Limb (tissue), 2 donors: ENCODE data around the gene SHMT1.

Source experiments
- DNase-seq, 2 donors: peaks; one replicate each; pipeline ENCODE4 v3.0.0-alpha.2; 2016; ENCODE audit errors: extremely low spot score in 2 of 2

Gene SHMT1

GRCh38 chr17:18291718-18292540 is 71.4 kb downstream of the SHMT1 start:
- no peak for DNase-seq

DNA sequence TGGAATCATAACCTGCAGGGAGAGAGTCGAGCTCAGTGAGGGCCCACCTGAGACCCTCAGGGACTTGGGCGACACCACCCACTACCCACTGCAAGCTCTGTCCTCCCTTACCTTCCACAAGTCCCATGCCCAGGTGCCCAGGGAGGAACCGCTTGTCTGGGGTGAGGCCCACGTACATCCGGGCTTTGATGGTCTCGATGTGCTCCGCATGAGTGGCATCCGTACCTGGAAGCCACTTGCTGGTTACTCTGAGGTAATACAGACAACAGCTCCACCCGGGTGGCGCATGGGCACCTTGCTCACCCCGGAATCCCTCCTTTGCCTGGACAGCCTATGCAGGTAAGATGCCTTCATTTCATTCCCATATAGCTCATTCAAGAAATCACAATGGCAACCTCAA is 78.1 kb downstream of the SHMT1 start:
- no peak for DNase-seq

GRCh38 chr17:18281788-18282187 is 81.6 kb downstream of the SHMT1 start:
- no peak for DNase-seq

- no peak for DNase-seq
Measured at GRCh38 chr17:18280766-18281371, 82.5 kb downstream of the SHMT1 start.

DNA sequence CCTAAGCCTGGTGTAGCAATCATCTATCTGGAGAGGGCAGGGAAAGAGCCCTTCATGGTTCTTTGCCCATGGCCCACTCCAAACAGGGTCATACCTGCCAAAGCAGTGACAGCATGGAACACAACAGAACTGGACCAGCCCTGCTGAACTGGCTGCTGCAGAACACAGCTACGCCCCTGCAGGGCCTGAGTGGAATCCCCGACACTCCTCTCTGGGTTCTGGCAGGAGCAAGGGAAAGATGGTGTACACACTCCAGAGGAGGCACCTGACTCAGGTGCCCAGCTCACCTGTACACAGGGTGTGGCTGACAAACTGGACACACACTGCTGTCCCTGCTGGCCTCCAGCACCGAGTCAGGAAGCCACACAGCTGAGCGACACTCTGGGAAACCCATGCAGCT is 83.1 kb downstream of the SHMT1 start:
- no peak for DNase-seq

DNA sequence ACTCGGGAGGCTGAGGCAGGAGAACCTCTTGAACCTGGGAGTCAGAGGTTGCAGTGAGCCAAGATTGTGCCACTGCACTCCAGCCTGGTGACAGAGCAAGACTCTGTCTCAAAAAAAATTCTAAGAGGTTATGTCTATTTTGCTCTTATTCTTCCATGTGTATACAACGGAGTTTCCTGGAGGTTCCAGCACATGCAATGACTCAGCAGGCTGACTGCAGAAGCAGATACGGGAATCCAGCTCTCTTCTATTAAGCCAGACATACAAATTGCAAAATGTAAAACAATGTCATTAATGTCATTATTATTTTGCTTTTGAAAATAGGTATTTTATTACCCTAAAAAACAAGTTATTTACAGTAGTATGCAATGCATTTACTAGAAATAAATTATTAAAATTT is 84.5 kb downstream of the SHMT1 start:
- no peak for DNase-seq
